A549 (cell line): ENCODE results near the gene IRX6. TPM values are rescaled to one million over a fixed set of nuclear protein-coding genes. Genes with fewer than 3 reads are reported as not detected.

Source experiments
- ATAC-seq, 2 experiments: fragments of 200-7000 bp in 1 of 2; fragments of >200 bp in 1 of 2; cut with Nextera tagmentation in 1 of 2; cut with Tn5 transposase in 1 of 2; 3 replicates each; pipeline versions ENCODE4 v1.8.0 to v1.9.1; 2018 to 2020; ENCODE audit warnings: mild to moderate bottlenecking in 1 of 2, moderate library complexity in 1 of 2
- CTCF ChIA-PET: fragments of 300-600 bp; sonication (Branson Sonifier 250); formaldehyde crosslinking; extraction: SDS; loops from one replicate; lab custom pipeline; 2021; ENCODE audit warnings: antibody characterized with exemption, inconsistent platforms; lab: Yijun Ruan, JAX
- POLR2A ChIA-PET: fragments of 350-600 bp; formaldehyde crosslinking; extraction: SDS; loops from one replicate; lab custom pipeline; 2021; ENCODE audit warnings: antibody characterized with exemption, inconsistent platforms; lab: Yijun Ruan, JAX
- DNase-seq, 2 experiments: peaks; one replicate each; pipeline versions ENCODE4 v3.0.0 to v3.0.0-alpha.2; 2011 to 2016; ENCODE audit warnings: low read depth in 1 of 2, low spot score in 1 of 2
- FAIRE-seq: peaks from 2 replicates; lab custom pipeline; 2011; peaks lifted over from hg19 to GRCh38; lab: Jason Lieb, UNC
- H3K27ac ChIP-seq, 2 experiments: fragments of >200 bp; sonication (Bioruptor Twin); formaldehyde crosslinking; 3 replicates each; pipeline ENCODE4 v1.5.1; 2016 to 2017
- H3K4me1 ChIP-seq: fragments of >200 bp; sonication (Bioruptor Twin); formaldehyde crosslinking; 3 replicates; pipeline ENCODE4 v1.6.1; 2016
- H3K4me2 ChIP-seq: fragments of >200 bp; sonication (Bioruptor Twin); formaldehyde crosslinking; 3 replicates; pipeline ENCODE4 v1.6.1; 2016
- H3K4me3 ChIP-seq: fragments of >200 bp; sonication (Bioruptor Twin); formaldehyde crosslinking; 3 replicates; pipeline ENCODE4 v1.5.1; 2016
- H3K9me3 ChIP-seq: fragments of >200 bp; sonication (Bioruptor Twin); formaldehyde crosslinking; 3 replicates; pipeline ENCODE4 v1.6.1; 2016
- CBX8 ChIP-seq: fragments of 200-600 bp; sonication (generic); IDR thresholded peaks from 2 replicates; pipeline ENCODE4 v1.6.1; 2016
- EHF ChIP-seq: fragments of 250-450 bp; sonication (Bioruptor Pico); IDR thresholded peaks from 2 replicates; pipeline ENCODE4 v1.5.0; 2020; ENCODE audit warnings: mild to moderate bottlenecking
- EHMT2 ChIP-seq: fragments of 200-600 bp; sonication (generic); IDR thresholded peaks from 2 replicates; pipeline ENCODE4 v1.6.1; 2016; ENCODE audit warnings: antibody characterized with exemption, low read depth, mild to moderate bottlenecking, moderate library complexity
- EP300 ChIP-seq, 2 experiments: fragments of >200 bp; sonication (Bioruptor Twin); formaldehyde crosslinking; IDR thresholded peaks; 2 replicates in 1 of 2; 3 replicates in 1 of 2; pipeline ENCODE4 v1.6.1; 2016 to 2017
- FOSL2 ChIP-seq, 2 experiments: fragments of 450-650 bp in 1 of 2; fragments of >200 bp in 1 of 2; sonication (Bioruptor Twin) in 1 of 2; formaldehyde crosslinking; IDR thresholded peaks; 2 replicates each; pipeline versions ENCODE4 v1.5.0 to v1.6.1; 2016 to 2020; ENCODE audit warnings: mild to moderate bottlenecking in 1 of 2, moderate library complexity in 1 of 2
- HOXB13 ChIP-seq: fragments of 250-450 bp; sonication (Bioruptor Pico); IDR thresholded peaks from 2 replicates; pipeline ENCODE4 v1.5.0; 2020; ENCODE audit warnings: low read depth, mild to moderate bottlenecking, moderate library complexity
- JUN ChIP-seq, 2 experiments: fragments of >200 bp; sonication (Bioruptor Twin); formaldehyde crosslinking; IDR thresholded peaks; 2 replicates in 1 of 2; 3 replicates in 1 of 2; pipeline ENCODE4 v1.6.1; 2016 to 2017
- JUNB ChIP-seq: fragments of >200 bp; sonication (Bioruptor Twin); formaldehyde crosslinking; IDR thresholded peaks from 2 replicates; pipeline ENCODE4 v1.6.1; 2016
- RAD21 ChIP-seq, 2 experiments: fragments of >200 bp in 1 of 2; sonication (Bioruptor Twin) in 1 of 2; formaldehyde crosslinking in 1 of 2; IDR thresholded peaks in 1 of 2; conservative IDR thresholded peaks in 1 of 2; 2 replicates in 1 of 2; 3 replicates in 1 of 2; pipeline ENCODE4 v1.6.1; 2012 to 2018; ENCODE audit warnings: inconsistent platforms in 1 of 2
- RARB ChIP-seq: fragments of 250-450 bp; sonication (Bioruptor Pico); IDR thresholded peaks from 2 replicates; pipeline ENCODE4 v1.8.0; 2021; ENCODE audit warnings: mild to moderate bottlenecking, moderate library complexity
- RNF2 ChIP-seq: fragments of 200-600 bp; sonication (generic); IDR thresholded peaks from 2 replicates; pipeline ENCODE4 v1.6.1; 2016; ENCODE audit warnings: low read depth, mild to moderate bottlenecking, antibody characterized with exemption, moderate library complexity, borderline replicate concordance
- TFCP2L1 ChIP-seq: fragments of 250-450 bp; sonication (Bioruptor Pico); IDR thresholded peaks from 2 replicates; pipeline ENCODE4 v1.5.0; 2021; ENCODE audit warnings: mild to moderate bottlenecking
- TP53 ChIP-seq: fragments of 250-450 bp; sonication (Bioruptor Pico); IDR thresholded peaks from 2 replicates; pipeline ENCODE4 v1.5.0; 2021; ENCODE audit warnings: mild to moderate bottlenecking, moderate library complexity
- ZFP36 ChIP-seq: fragments of 450-650 bp; IDR thresholded peaks from 2 replicates; pipeline ENCODE4 v1.6.1; 2014; ENCODE audit warnings: borderline replicate concordance; ENCODE audit not compliant: partially characterized antibody
- ZNF302 ChIP-seq: fragments of 250-450 bp; sonication (Bioruptor Pico); IDR thresholded peaks from 2 replicates; pipeline ENCODE4 v1.9.0; 2021; ENCODE audit warnings: inconsistent platforms, mild to moderate bottlenecking, moderate library complexity
- WGBS: methylation state at CpG from one replicate; pipeline ENCODE4 v1.1.6; 2017; ENCODE audit errors: missing lambda C conversion rate; 5-methylcytosine and 5-hydroxymethylcytosine counted together
- polyA plus RNA-seq, 4 experiments: library from polyadenylated mRNA; depleted of rRNA in 3 of 4; stranded (reverse); fragments of >200 nt; fragmentation: RNase III in 1 of 4; extraction: RNeasy Plus Mini Kit Qiagen cat#74134 plus additional on column Dnase treatment in 1 of 4; gene quantifications; 2 replicates in 3 of 4; 3 replicates in 1 of 4; pipeline ENCODE4 v1.2.3, GENCODE V29; 2011 to 2017
- TF ChIP-seq, protein P1 (sequence below): fragments of 200-600 bp; sonication (generic); IDR thresholded peaks from 2 replicates; pipeline ENCODE4 v1.6.1; 2016; ENCODE audit warnings: antibody characterized with exemption, mild to moderate bottlenecking, moderate library complexity
- TF ChIP-seq, protein P2 (sequence below): fragments of >200 bp; sonication (Bioruptor Twin); formaldehyde crosslinking; IDR thresholded peaks from 3 replicates; pipeline ENCODE4 v1.6.1; 2016
- TF ChIP-seq, protein P3 (sequence below): IDR thresholded peaks from 2 replicates; pipeline ENCODE4 v1.6.1; 2012
- TF ChIP-seq, protein P4 (sequence below): fragments of >200 bp; sonication (Bioruptor Twin); formaldehyde crosslinking; IDR thresholded peaks from 3 replicates; pipeline ENCODE4 v1.5.1; 2016

The IRX6 gene
- polyA plus RNA-seq, 2 of the 4 experiments (the other 2 are of a cell fraction), result not detected

DNA sequence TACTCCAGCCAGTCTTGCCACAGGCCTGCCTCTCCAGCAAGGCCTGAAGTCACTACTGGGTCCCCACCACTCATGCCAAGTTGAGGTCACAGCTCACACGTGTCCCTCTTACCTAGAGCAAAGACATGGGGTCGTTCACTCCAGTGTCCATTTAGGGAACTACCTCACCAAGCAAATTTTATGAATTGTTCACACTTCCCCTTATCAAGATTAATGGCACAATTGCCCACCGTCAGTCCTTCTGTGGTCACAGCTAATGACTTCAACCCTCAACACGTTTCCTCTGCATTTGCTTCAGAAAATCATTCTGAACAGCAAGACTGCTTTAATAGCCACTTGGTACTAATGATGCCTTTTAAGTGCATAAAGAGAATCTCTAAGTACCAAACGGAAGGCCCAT is 14.6 kb downstream of the IRX6 start:
- no peak for DNase-seq
- CTCF ChIA-PET, result interaction anchor here (0.6 kb wide), 1 partner anchor 18 kb away, joined by 3 read pairs; no protein-coding TSS in a partner anchor
- H3K27ac ChIP-seq, result no peak overlapping the region
- no peak overlapping the region for H3K4me2 ChIP-seq
- no peaks in the 10 kb centered on the region for H3K4me1 ChIP-seq
- TF ChIP-seq JUNB, result no peak
- TF ChIP-seq EP300 (IDR thresholded peaks at IDR 0.05), result no peak
- TF ChIP-seq TP53 (CRISPR knock-in tag), result no peak
- TF ChIP-seq, protein P1, sequence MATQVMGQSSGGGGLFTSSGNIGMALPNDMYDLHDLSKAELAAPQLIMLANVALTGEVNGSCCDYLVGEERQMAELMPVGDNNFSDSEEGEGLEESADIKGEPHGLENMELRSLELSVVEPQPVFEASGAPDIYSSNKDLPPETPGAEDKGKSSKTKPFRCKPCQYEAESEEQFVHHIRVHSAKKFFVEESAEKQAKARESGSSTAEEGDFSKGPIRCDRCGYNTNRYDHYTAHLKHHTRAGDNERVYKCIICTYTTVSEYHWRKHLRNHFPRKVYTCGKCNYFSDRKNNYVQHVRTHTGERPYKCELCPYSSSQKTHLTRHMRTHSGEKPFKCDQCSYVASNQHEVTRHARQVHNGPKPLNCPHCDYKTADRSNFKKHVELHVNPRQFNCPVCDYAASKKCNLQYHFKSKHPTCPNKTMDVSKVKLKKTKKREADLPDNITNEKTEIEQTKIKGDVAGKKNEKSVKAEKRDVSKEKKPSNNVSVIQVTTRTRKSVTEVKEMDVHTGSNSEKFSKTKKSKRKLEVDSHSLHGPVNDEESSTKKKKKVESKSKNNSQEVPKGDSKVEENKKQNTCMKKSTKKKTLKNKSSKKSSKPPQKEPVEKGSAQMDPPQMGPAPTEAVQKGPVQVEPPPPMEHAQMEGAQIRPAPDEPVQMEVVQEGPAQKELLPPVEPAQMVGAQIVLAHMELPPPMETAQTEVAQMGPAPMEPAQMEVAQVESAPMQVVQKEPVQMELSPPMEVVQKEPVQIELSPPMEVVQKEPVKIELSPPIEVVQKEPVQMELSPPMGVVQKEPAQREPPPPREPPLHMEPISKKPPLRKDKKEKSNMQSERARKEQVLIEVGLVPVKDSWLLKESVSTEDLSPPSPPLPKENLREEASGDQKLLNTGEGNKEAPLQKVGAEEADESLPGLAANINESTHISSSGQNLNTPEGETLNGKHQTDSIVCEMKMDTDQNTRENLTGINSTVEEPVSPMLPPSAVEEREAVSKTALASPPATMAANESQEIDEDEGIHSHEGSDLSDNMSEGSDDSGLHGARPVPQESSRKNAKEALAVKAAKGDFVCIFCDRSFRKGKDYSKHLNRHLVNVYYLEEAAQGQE, result no peak
- TF ChIP-seq RNF2, result no peak
- TF ChIP-seq, protein P2, sequence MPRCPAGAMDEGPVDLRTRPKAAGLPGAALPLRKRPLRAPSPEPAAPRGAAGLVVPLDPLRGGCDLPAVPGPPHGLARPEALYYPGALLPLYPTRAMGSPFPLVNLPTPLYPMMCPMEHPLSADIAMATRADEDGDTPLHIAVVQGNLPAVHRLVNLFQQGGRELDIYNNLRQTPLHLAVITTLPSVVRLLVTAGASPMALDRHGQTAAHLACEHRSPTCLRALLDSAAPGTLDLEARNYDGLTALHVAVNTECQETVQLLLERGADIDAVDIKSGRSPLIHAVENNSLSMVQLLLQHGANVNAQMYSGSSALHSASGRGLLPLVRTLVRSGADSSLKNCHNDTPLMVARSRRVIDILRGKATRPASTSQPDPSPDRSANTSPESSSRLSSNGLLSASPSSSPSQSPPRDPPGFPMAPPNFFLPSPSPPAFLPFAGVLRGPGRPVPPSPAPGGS, result no peak
- TF ChIP-seq CBX8, result no peak
- no peak for TF ChIP-seq ZFP36
- TF ChIP-seq JUN (IDR thresholded peaks at IDR 0.05), result no peak
- no peak for TF ChIP-seq EHF (CRISPR knock-in tag)
- TF ChIP-seq, protein P3, sequence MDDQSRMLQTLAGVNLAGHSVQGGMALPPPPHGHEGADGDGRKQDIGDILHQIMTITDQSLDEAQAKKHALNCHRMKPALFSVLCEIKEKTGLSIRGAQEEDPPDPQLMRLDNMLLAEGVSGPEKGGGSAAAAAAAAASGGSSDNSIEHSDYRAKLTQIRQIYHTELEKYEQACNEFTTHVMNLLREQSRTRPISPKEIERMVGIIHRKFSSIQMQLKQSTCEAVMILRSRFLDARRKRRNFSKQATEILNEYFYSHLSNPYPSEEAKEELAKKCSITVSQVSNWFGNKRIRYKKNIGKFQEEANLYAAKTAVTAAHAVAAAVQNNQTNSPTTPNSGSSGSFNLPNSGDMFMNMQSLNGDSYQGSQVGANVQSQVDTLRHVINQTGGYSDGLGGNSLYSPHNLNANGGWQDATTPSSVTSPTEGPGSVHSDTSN, result no peak
- TF ChIP-seq RARB (CRISPR knock-in tag), result no peak
- TF ChIP-seq FOSL2 (IDR thresholded peaks at IDR 0.05), result no peak
- TF ChIP-seq FOSL2 (CRISPR knock-in tag; IDR thresholded peaks at IDR 0.05), result no peak
- TF ChIP-seq EHMT2, result no peak
- H3K4me3 ChIP-seq, result no peak overlapping the region
- H3K9me3 ChIP-seq, result no peaks in the 10 kb centered on the region; the same call in 2 of the 3 replicates
- no peak for FAIRE-seq
- POLR2A ChIA-PET, result no interaction called here
- 19% methylated on average over 5 of the region's 5 CpGs for WGBS
- ATAC-seq, result no peak

DNA sequence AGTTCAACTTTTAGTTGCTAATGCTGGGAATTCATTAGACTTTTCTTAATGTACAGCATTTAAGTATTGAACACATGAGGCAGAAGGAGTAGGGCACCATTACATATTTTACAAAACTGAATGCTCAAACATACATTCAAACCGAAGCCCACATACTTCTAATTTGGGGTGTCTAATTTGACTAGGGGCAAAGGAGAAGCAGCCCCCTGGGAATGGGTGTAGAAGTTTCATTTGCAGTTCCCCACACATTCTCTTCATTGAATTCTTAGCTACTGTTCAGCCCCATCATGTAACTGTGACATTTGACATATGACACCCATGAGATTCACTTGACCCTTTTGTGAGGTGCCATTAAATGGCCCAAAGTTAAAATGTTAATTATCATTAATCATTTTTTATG is 16.4 kb downstream of the IRX6 start:
- H3K9me3 ChIP-seq, result no peaks in the 10 kb centered on the region; the same call in 2 of the 3 replicates
- H3K4me2 ChIP-seq, result no peak overlapping the region
- ChIA-PET POLR2A (no interaction called here), CTCF (no interaction called here)
- 5% methylated on average over 1 of the region's 1 CpG for WGBS
- ATAC-seq (no peak), FAIRE-seq (no peak), DNase-seq (no peak)
- H3K4me3 ChIP-seq, result no peak overlapping the region
- H3K27ac ChIP-seq, result no peak overlapping the region
- no peak for TF ChIP-seq TFCP2L1 (CRISPR knock-in tag)
- no peak for TF ChIP-seq RARB (CRISPR knock-in tag)
- TF ChIP-seq HOXB13 (CRISPR knock-in tag), result no peak
- TF ChIP-seq RAD21 (conservative IDR thresholded peaks at IDR 0.05 in 1 of 2, IDR thresholded peaks at IDR 0.05 in 1 of 2), result no peak
- TF ChIP-seq ZNF302 (CRISPR knock-in tag), result no peak
- TF ChIP-seq, protein P4, sequence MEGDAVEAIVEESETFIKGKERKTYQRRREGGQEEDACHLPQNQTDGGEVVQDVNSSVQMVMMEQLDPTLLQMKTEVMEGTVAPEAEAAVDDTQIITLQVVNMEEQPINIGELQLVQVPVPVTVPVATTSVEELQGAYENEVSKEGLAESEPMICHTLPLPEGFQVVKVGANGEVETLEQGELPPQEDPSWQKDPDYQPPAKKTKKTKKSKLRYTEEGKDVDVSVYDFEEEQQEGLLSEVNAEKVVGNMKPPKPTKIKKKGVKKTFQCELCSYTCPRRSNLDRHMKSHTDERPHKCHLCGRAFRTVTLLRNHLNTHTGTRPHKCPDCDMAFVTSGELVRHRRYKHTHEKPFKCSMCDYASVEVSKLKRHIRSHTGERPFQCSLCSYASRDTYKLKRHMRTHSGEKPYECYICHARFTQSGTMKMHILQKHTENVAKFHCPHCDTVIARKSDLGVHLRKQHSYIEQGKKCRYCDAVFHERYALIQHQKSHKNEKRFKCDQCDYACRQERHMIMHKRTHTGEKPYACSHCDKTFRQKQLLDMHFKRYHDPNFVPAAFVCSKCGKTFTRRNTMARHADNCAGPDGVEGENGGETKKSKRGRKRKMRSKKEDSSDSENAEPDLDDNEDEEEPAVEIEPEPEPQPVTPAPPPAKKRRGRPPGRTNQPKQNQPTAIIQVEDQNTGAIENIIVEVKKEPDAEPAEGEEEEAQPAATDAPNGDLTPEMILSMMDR, result no peak
- no peak for TF ChIP-seq EP300 (IDR thresholded peaks at IDR 0.05)
- H3K4me1 ChIP-seq, result no peaks in the 10 kb centered on the region
